SK-N-SH (cell line): ENCODE measurements around the gene ZNF530. TPM values are rescaled to one million over a fixed set of nuclear protein-coding genes. Genes with fewer than 3 reads are reported as not detected.

Source experiments
- CTCF ChIA-PET: fragments of 300-600, 350-600 bp; formaldehyde crosslinking; extraction: SDS; loops from one replicate; lab custom pipeline; 2021; lab: Yijun Ruan, JAX
- POLR2A ChIA-PET: fragments of 350-600 bp; sonication (Branson Sonifier 250); formaldehyde crosslinking; extraction: SDS; loops from one replicate; lab custom pipeline; 2020; ENCODE audit warnings: antibody characterized with exemption, inconsistent platforms; lab: Yijun Ruan, JAX
- DNase-seq: peaks from one replicate; pipeline ENCODE4 v3.0.0; 2012
- H2AFZ ChIP-seq: fragments of 200-600 bp; sonication (generic); 2 replicates; pipeline ENCODE4 v1.8.1; 2016; ENCODE audit warnings: antibody characterized with exemption, mild to moderate bottlenecking, low read depth
- H3F3A ChIP-seq: fragments of 200-600 bp; sonication (generic); replicated peaks from 2 replicates; pipeline ENCODE3; 2016; ENCODE audit warnings: antibody characterized with exemption, mild to moderate bottlenecking; ENCODE audit not compliant: insufficient read depth
- H3K27ac ChIP-seq, 2 experiments: fragments of 200-500 bp in 1 of 2; fragments of 200-600 bp in 1 of 2; sonication (Bioruptor generic) in 1 of 2; sonication (generic), shearing (Covaris generic) in 1 of 2; 2 replicates each; pipeline versions ENCODE4 v1.5.1 to v1.6.1; 2014 to 2016; ENCODE audit warnings: low read depth in 2 of 2, inconsistent platforms in 1 of 2, low read length in 1 of 2, mild to moderate bottlenecking in 1 of 2, mixed read lengths in 1 of 2
- H3K27me3 ChIP-seq: fragments of 200-600 bp; sonication (generic), shearing (Covaris generic); 2 replicates; pipeline ENCODE4 v1.6.1; 2016; ENCODE audit warnings: mixed run types; ENCODE audit not compliant: insufficient read depth
- H3K36me3 ChIP-seq, 2 experiments: fragments of 200-500 bp in 1 of 2; fragments of 200-600 bp in 1 of 2; sonication (Bioruptor generic) in 1 of 2; sonication (generic) in 1 of 2; replicated peaks in 1 of 2; 2 replicates each; pipeline versions ENCODE3 to v1.5.1; 2014 to 2016; ENCODE audit warnings: low read length in 1 of 2, mild to moderate bottlenecking in 1 of 2; ENCODE audit not compliant: insufficient read depth in 2 of 2, control insufficient read depth in 1 of 2
- H3K4me1 ChIP-seq, 2 experiments: fragments of 200-500 bp in 1 of 2; fragments of 200-600 bp in 1 of 2; sonication (Bioruptor generic) in 1 of 2; sonication (generic), shearing (Covaris generic) in 1 of 2; 2 replicates each; pipeline versions ENCODE4 v1.5.1 to v1.6.1; 2014 to 2016; ENCODE audit warnings: low read depth in 1 of 2, low read length in 1 of 2, mixed run types in 1 of 2; ENCODE audit not compliant: insufficient read depth in 2 of 2, control insufficient read depth in 1 of 2
- H3K4me2 ChIP-seq: fragments of 200-600 bp; sonication (generic), shearing (Covaris generic); 2 replicates; pipeline ENCODE4 v1.6.1; 2017; ENCODE audit warnings: mixed run types
- H3K4me3 ChIP-seq, 2 experiments: fragments of 200-500 bp in 1 of 2; fragments of 200-600 bp in 1 of 2; sonication (Bioruptor generic) in 1 of 2; sonication (generic), shearing (Covaris generic) in 1 of 2; 2 replicates each; pipeline versions ENCODE4 v1.5.1 to v1.8.1; 2014 to 2016; ENCODE audit warnings: low read depth in 2 of 2, inconsistent platforms in 1 of 2, low read length in 1 of 2, mild to moderate bottlenecking in 1 of 2, mixed read lengths in 1 of 2, moderate library complexity in 1 of 2
- H3K79me2 ChIP-seq: fragments of 200-600 bp; sonication (generic); 2 replicates; pipeline ENCODE4 v1.8.1; 2017; ENCODE audit warnings: mild to moderate bottlenecking; ENCODE audit not compliant: insufficient read depth
- H3K9ac ChIP-seq: fragments of 200-600 bp; sonication (generic); 2 replicates; pipeline ENCODE4 v1.6.1; 2017; ENCODE audit warnings: mixed run types
- H3K9me2 ChIP-seq: fragments of 200-600 bp; sonication (generic); 2 replicates; pipeline ENCODE4 v1.6.1; 2017; ENCODE audit warnings: mixed run types
- H3K9me3 ChIP-seq: fragments of 200-600 bp; sonication (generic); 2 replicates; pipeline ENCODE4 v1.6.1; 2017; ENCODE audit warnings: mixed run types, mild to moderate bottlenecking, moderate library complexity
- H4K20me1 ChIP-seq: fragments of 200-600 bp; sonication (generic); 2 replicates; pipeline ENCODE4 v1.6.1; 2017; ENCODE audit warnings: mild to moderate bottlenecking, mixed run types; ENCODE audit not compliant: insufficient read depth
- CHD2 ChIP-seq: fragments of 150-350 bp; IDR thresholded peaks from 2 replicates; pipeline ENCODE4 v1.6.1; 2018; ENCODE audit warnings: low read length; ENCODE audit not compliant: partially characterized antibody
- ELF1 ChIP-seq: IDR thresholded peaks from 2 replicates; pipeline ENCODE4 v1.4.0; 2012
- FOSL2 ChIP-seq: IDR thresholded peaks from 2 replicates; pipeline ENCODE4 v1.4.0; 2012; ENCODE audit warnings: low read depth, mild to moderate bottlenecking, moderate library complexity, borderline replicate concordance
- FOXJ3 ChIP-seq: sonication (generic); formaldehyde crosslinking; IDR thresholded peaks from 2 replicates; pipeline ENCODE4 v1.5.1; 2020; ENCODE audit warnings: mild to moderate bottlenecking, missing genetic modification reagents
- MEF2A ChIP-seq: IDR thresholded peaks from 2 replicates; pipeline ENCODE4 v1.4.0; 2012; ENCODE audit warnings: low read depth, borderline replicate concordance
- NFIC ChIP-seq: IDR thresholded peaks from 2 replicates; pipeline ENCODE4 v1.4.0; 2012; ENCODE audit warnings: borderline replicate concordance
- NRF1 ChIP-seq: IDR thresholded peaks from 2 replicates; pipeline ENCODE4 v1.6.1; 2012; ENCODE audit warnings: low read depth, mild to moderate bottlenecking, low read length
- RCOR1 ChIP-seq: fragments of 150-350 bp; IDR thresholded peaks from 2 replicates; pipeline ENCODE4 v1.6.1; 2017; ENCODE audit warnings: antibody characterized with exemption, low read length
- SIN3A ChIP-seq: IDR thresholded peaks from 2 replicates; pipeline ENCODE4 v1.6.1; 2012; ENCODE audit warnings: low read depth, mild to moderate bottlenecking, low read length, moderate library complexity, borderline replicate concordance
- TCF12 ChIP-seq: IDR thresholded peaks from 2 replicates; pipeline ENCODE4 v1.4.0; 2012
- USF1 ChIP-seq: IDR thresholded peaks from 2 replicates; pipeline ENCODE4 v1.4.0; 2012; ENCODE audit warnings: low read depth, borderline replicate concordance
- WGBS: methylation state at CpG from one replicate; pipeline ENCODE4 v1.1.6; 2017; ENCODE audit warnings: low lambda C conversion rate; 5-methylcytosine and 5-hydroxymethylcytosine counted together
- polyA plus RNA-seq, 3 experiments: library from polyadenylated mRNA; depleted of rRNA; stranded (reverse); fragments of >200 nt; gene quantifications; 2 replicates each; pipeline ENCODE4 v1.2.3, GENCODE V29; 2012
- TF ChIP-seq, protein P1 (sequence below): fragments of 150-350 bp; IDR thresholded peaks from 2 replicates; pipeline ENCODE4 v1.6.1; 2016; ENCODE audit warnings: mild to moderate bottlenecking, low read depth, low read length
- TF ChIP-seq, protein P2 (sequence below): IDR thresholded peaks from 2 replicates; pipeline ENCODE4 v1.4.0; 2012; ENCODE audit warnings: low read depth

The ZNF530 gene
- polyA plus RNA-seq, 1 of the 3 experiments (the other 2 are of a cell fraction): 4.6 TPM

DNA sequence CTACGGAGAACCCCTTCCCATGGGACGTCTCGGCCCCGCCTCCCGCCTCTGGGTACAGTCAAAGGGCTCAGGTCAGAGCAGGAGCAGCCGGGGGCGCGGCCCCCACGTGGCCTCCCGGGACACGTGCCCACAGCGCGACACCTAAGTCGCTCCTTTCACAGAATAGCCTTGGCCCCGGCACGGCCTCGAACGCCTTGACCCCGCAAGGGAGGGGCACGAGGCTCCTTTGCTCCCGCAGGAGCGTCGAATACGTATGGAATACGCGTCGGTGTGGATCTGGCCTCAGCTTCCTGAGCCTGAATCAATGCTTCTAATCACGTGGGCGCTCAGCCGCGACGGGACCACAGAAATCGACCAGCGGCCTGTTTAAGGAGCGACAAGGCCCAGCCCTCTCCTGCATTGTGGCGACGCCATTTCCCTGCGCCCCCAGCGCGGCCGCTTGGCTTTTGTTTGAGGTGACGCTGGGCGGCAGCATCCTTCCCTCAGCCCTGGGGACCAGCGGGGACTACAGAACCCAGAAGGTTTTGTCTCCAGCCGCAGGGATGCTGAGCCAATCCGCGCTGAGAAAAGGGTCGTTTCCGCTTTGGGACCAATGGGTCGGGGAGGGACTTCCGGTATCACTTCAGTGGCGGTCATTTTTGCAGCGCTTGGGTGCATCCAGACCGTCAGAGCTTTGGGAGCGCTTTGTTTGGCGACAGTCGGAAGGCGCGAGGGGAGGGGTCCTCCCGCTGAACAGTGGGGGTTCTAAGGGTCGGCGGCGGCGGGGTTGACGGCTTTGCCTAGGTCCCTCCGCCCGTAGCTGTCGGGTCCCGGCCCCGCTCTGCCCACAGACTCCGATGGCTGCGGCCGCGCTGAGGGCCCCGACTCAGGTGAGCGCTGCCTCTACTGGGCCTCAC is 15.9 kb upstream of the ZNF530 start, which contains the start of gene ZIK1 (continued):
- TF ChIP-seq, protein P1, sequence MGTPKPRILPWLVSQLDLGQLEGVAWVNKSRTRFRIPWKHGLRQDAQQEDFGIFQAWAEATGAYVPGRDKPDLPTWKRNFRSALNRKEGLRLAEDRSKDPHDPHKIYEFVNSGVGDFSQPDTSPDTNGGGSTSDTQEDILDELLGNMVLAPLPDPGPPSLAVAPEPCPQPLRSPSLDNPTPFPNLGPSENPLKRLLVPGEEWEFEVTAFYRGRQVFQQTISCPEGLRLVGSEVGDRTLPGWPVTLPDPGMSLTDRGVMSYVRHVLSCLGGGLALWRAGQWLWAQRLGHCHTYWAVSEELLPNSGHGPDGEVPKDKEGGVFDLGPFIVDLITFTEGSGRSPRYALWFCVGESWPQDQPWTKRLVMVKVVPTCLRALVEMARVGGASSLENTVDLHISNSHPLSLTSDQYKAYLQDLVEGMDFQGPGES: no peak
- TF ChIP-seq USF1 (peak; percentile 45; the same call in 1 of the 2 replicates), RCOR1 (no peak), TCF12 (no peak), MEF2A (no peak), SIN3A (no peak), NFIC (no peak), FOXJ3 (CRISPR knock-in tag) (no peak), FOSL2 (no peak), NRF1 (no peak)
- TF ChIP-seq, protein P2, sequence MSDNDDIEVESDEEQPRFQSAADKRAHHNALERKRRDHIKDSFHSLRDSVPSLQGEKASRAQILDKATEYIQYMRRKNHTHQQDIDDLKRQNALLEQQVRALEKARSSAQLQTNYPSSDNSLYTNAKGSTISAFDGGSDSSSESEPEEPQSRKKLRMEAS: peak; percentile 79

DNA sequence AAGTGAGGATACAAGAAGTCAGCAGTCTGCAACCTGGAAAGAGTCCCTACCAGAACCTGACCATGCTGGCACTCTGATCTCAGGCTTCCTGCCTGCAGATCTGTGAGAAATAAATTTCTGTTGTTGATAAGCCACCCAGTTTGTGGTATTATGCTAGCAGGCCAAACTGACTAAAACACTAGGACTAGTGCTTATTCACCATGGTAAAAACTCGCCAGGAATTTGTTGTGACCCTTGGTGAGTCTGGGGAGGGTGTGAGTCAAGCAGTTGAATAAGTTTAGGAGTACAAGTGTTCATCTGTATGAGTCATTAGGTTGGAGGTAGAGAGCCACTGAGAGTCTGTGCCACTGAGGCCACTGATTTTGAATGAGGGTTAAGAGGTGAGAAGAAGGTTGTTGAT is 12.2 kb upstream of the ZNF530 start:
- no peak overlapping the region for H3K4me2 ChIP-seq
- no peaks in the 10 kb centered on the region for H3K27me3 ChIP-seq
- peaks cover 3% of the 10 kb centered on the region for H3F3A ChIP-seq
- no peak overlapping the region for H2AFZ ChIP-seq
- H3K4me3 ChIP-seq: no peak overlapping the region
- H4K20me1 ChIP-seq: no peaks in the 10 kb centered on the region
- TF ChIP-seq FOXJ3 (CRISPR knock-in tag) (no peak), ELF1 (no peak), CHD2 (no peak)
- H3K36me3 ChIP-seq: peaks cover 24 to 27% of the 10 kb centered on the region in 2 experiments
- H3K4me1 ChIP-seq: peaks cover 0 to 8% of the 10 kb centered on the region in 2 experiments; a peak in 1 of 4 replicates
- H3K9ac ChIP-seq: no peak overlapping the region
- H3K9me3 ChIP-seq: no peaks in the 10 kb centered on the region
- H3K9me2 ChIP-seq: no peaks in the 10 kb centered on the region
- H3K27ac ChIP-seq: no peak overlapping the region
- DNase-seq: no peak
- ChIA-PET POLR2A (no interaction called here), CTCF (no interaction called here)
- peaks cover 5% of the 10 kb centered on the region; the same call in 1 of the 2 replicates for H3K79me2 ChIP-seq
- 56% methylated on average over 1 of the region's 1 CpG for WGBS
